Mesodermal cell (in vitro differentiated cells): ENCODE results near the gene PIK3CB.

Source experiments
- H3K27ac ChIP-seq: 2 replicates; pipeline ENCODE4 v1.7.0; 2013; ENCODE audit warnings: mild to moderate bottlenecking, low read depth, low read length, moderate library complexity; ENCODE audit not compliant: severe bottlenecking
- H3K36me3 ChIP-seq: 2 replicates; pipeline ENCODE4 v1.7.1; 2013; ENCODE audit warnings: mild to moderate bottlenecking, low read length, moderate library complexity; ENCODE audit not compliant: control insufficient read depth, insufficient read depth
- H3K4me1 ChIP-seq: one replicate; pipeline ENCODE4 v1.7.1; 2013; ENCODE audit warnings: mild to moderate bottlenecking, low read length; ENCODE audit not compliant: insufficient read depth, control insufficient read depth, poor library complexity, severe bottlenecking
- H3K4me3 ChIP-seq: 2 replicates; pipeline ENCODE4 v1.7.0; 2013; ENCODE audit warnings: low read length, control low read depth, mild to moderate bottlenecking; ENCODE audit not compliant: insufficient read depth, poor library complexity, severe bottlenecking; ENCODE audit errors: extremely low read depth
- H3K9me3 ChIP-seq: 2 replicates; pipeline ENCODE4 v1.7.1; 2013; ENCODE audit warnings: mild to moderate bottlenecking, low read length, moderate library complexity; ENCODE audit not compliant: control insufficient read depth
- WGBS, 2 experiments: methylation state at CpG; one replicate each; pipeline ENCODE4 v1.1.5; 2013; ENCODE audit warnings: missing lambda C conversion rate in 2 of 2; ENCODE audit not compliant: insufficient coverage in 2 of 2; 5-methylcytosine and 5-hydroxymethylcytosine counted together

Gene PIK3CB

DNA sequence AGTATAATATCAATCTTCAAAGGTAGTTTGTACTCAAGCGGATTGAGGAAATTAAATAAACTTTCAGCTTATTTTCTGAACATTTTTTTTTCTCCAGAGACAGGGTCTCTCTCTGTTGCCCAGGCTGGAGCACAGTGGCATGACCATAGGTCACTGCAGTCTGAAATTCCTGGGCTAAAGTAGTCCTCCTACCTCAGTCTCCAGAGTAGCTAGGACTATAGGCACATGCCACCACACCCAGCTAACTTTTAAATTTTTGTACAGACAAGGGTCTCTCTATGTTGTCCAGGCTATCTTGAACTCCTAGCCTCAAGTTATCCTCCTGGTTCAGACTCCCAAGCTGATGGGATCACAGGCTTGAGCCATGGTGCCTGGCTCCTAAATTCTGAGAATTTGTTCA is 129.1 kb downstream of the PIK3CB start:
- no peak overlapping the region for H3K4me3 ChIP-seq
- whole genome bisulfite sequencing, 2 experiments: no CpG with 5 or more reads among the region's 1 CpG
- no peaks in the 10 kb centered on the region for H3K4me1 ChIP-seq
- no peak overlapping the region for H3K27ac ChIP-seq
- H3K9me3 ChIP-seq: no peaks in the 10 kb centered on the region
- peaks cover 8% of the 10 kb centered on the region for H3K36me3 ChIP-seq

DNA sequence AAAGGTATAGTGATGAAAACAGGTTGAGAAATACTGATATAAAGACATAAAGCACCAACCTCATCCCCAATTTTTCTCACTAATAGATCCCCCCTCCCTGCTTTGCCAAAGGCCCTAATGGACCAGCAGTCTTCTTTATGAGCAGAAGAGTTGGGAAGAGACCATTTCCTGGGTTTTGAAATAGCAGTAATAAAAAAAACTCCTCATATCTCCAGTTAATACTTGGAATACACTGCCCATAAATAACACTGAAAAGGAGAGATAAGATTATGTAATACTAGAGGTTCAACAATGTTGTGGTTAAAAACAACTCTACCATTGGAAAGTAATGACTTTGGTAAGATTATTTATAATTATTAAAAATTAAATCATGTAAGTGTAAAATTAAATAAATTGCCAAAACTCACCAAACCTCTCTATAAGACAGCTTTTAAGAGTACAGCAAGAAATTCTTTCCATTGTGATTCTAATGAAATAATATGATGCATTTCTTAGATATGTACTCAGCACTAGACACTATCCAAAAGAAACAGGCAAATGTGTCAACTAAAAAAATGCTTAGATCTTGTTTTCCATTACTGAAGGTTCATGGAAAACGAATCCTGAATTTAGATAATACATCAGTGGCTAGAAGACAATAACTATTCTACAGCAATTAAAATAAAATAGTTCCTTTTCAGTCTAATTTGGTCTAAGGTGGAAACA is 137.9 kb downstream of the PIK3CB start:
- Histone ChIP-seq H3K36me3 (peaks cover 9% of the 10 kb centered on the region), H3K9me3 (no peaks in the 10 kb centered on the region), H3K27ac (no peak overlapping the region), H3K4me3 (no peak overlapping the region), H3K4me1 (peaks cover 7% of the 10 kb centered on the region)
- no CpG with 5 or more reads among the region's 1 CpG for WGBS, 2 experiments

DNA sequence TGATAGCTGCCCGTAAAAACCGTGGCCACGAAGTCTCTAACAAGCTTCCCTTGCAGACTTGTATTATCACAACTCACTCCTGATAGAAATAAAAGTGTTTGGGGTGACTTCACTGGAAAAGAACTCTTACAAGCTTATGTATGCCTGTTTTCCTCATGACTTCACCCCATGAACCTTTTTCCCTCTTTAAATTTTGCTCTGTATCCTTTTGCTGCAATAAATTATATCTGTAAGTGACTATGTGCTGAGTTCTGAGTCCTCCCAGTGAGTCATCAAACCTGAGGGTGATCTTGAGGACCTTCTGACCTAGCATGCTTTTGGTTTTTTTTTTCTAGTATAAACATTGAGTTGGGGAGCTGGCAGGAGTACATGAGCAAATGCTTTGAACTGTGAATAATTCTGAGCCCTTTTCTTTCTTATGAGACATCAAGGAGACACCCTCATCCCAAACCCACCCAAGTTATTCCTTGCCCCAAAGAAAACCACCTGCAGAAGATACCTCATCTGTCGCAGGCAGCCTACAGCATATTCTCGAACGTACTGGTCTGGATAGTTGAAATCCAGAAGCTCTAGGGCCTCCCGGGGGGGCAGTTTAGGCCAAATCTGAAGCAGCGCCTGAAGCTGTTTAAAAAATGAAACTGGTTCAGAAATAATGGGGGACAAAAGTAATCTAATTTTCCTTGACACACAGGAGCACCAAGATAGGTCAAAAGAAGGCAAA is 140.3 kb downstream of the PIK3CB start:
- Histone ChIP-seq H3K4me1 (peaks cover 7% of the 10 kb centered on the region), H3K36me3 (no peaks in the 10 kb centered on the region), H3K9me3 (no peaks in the 10 kb centered on the region), H3K4me3 (no peak overlapping the region), H3K27ac (peak overlapping the region; percentile 37)
- 83 to 100% methylated on average over 1 to 3 of the region's 8 CpGs for WGBS, 2 experiments

DNA sequence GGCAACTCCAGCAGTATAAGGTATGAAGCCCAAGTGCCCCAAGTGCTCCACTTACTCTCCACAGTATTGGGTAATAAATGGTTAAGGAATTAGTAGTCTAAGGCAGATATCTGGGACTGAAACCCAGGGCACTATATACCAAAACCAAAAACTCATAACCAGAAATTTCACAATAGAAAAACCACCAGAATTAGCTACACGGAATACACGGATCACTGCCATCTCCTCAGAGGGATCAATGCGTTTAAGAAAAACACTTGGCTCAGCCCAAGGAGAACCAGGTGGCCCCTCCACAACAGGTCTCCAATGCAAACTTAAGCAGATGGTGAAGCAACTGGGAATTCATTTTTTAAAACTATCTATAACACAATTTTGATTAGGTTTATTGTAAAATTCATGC is 142.6 kb downstream of the PIK3CB start:
- WGBS, 2 experiments: 89 to 93% methylated on average over 3 of the region's 3 CpGs
- no peaks in the 10 kb centered on the region for H3K9me3 ChIP-seq
- no peak overlapping the region for H3K4me3 ChIP-seq
- H3K4me1 ChIP-seq: peaks cover 7% of the 10 kb centered on the region
- H3K36me3 ChIP-seq: no peaks in the 10 kb centered on the region
- H3K27ac ChIP-seq: no peak overlapping the region

DNA sequence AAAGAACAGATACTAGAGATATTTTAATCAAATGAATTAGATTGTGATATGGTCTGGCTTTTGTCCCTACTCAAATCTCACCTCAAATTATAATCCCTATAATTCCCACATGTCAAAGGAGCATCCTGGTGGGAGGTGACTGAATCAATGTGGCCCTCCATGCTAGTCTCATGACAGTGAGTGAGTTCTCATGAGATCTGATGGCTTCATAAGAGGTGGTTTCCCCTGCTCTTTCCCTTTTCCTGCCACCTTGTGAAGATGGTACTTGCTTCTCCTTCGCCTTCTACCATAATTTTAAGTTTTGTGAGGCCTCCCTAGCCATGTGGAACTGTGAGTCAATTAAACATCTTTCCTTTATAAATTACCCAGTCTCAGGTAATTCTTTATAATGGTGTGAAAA is 143.4 kb downstream of the PIK3CB start:
- Histone ChIP-seq H3K9me3 (no peaks in the 10 kb centered on the region), H3K4me3 (no peak overlapping the region), H3K36me3 (no peaks in the 10 kb centered on the region), H3K4me1 (peaks cover 7% of the 10 kb centered on the region), H3K27ac (no peak overlapping the region)
- no CpG with 5 or more reads among the region's 1 CpG for WGBS, 2 experiments

DNA sequence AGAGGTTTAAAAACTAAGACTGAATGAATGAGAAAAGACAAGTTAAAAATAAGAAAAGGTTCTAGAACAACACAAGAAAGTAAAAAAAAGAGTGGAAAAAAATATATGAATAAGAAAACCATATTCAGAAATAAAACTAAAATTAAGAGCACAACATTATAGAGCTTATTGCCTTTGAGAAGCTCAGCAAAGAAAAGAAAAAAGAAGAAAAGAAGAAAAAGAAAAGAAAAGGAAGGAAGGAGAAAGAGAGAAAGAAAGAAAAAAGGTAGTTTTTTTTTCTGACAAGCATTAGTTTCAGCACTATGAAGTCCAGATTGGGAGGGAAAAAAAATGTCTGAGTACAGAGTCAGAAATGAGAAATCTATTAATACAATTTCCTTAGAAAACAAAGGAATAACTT is 144.7 kb downstream of the PIK3CB start:
- no peaks in the 10 kb centered on the region for H3K36me3 ChIP-seq
- H3K4me1 ChIP-seq: peaks cover 7% of the 10 kb centered on the region
- H3K9me3 ChIP-seq: no peaks in the 10 kb centered on the region
- H3K27ac ChIP-seq: no peak overlapping the region
- H3K4me3 ChIP-seq: no peak overlapping the region

DNA sequence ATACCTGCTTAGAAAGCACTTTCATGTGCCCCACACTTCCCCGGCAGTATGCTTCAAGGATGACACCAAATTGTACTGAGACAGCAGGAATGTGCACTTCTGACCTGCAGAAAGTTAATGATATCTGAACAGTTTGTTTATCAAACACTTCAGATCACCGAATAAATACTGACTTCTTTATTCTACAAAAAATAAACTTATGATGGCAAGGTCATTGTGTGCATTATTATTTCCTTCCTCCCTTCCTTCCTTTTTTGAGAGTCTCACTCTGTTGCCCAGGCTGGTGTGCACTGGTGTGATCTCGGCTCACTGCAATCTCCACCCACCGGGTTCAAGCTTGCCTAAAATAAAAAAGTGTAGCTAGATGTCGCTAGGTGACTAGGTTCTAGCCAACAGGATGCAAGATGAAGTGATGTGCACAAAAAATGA is 145.8 kb downstream of the PIK3CB start:
- Histone ChIP-seq H3K9me3 (no peaks in the 10 kb centered on the region), H3K36me3 (no peaks in the 10 kb centered on the region)
- WGBS, 2 experiments: 100% methylated on average over 1 to 3 of the region's 5 CpGs

DNA sequence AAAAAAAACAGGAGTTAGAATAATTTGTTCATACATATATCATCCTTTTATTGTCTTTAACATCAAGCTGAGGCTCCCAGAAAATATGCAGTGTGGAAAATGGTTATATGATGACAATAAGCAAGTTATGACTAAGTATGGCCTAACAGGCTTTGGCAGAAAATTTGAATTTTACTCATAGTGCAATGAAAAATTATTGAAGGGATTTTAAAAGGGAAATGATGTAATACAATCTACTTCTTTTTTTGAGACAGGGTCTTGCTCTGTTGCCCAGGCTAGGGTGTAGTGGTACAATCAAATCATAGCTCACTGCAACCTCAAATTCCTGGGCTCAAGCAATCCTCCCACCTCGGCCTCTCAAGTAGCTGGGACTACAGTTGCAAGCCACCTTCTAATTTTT is 147.5 kb downstream of the PIK3CB start:
- H3K4me3 ChIP-seq: no peak overlapping the region
- no peak overlapping the region for H3K27ac ChIP-seq
- H3K9me3 ChIP-seq: no peaks in the 10 kb centered on the region
- 90 to 100% methylated on average over 1 of the region's 1 CpG for WGBS, 2 experiments
- no peaks in the 10 kb centered on the region for H3K4me1 ChIP-seq
- H3K36me3 ChIP-seq: no peaks in the 10 kb centered on the region

More for the DNA sequence above, 145.8 kb downstream of the PIK3CB start:
- Histone ChIP-seq H3K4me1 (no peaks in the 10 kb centered on the region), H3K27ac (no peak overlapping the region), H3K4me3 (no peak overlapping the region)

DNA sequence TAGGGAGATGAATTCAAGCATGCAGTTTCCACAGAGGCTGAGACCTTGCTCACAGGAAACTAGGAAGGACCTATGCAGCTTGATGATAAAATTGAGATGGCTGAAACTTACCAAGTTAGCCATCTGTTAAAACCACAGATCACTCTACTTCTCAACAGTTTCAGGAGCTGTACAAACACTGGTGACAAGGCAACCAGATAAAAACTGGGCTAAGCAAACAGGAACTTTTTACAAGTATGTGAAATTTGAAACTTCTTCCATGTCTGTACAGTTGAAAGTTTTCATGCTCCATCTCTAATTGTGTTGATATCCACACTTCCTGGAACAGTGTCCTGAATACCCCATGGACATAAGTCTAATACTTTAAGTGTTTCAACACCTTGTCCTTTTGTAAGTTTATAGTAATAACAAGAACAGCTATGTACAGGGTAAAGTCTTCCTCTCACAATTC is 147.9 kb downstream of the PIK3CB start:
- peak overlapping the region; percentile 1 for H3K27ac ChIP-seq
- no peak overlapping the region for H3K4me3 ChIP-seq
- no peaks in the 10 kb centered on the region for H3K36me3 ChIP-seq
- no peaks in the 10 kb centered on the region for H3K4me1 ChIP-seq
- H3K9me3 ChIP-seq: no peaks in the 10 kb centered on the region

DNA sequence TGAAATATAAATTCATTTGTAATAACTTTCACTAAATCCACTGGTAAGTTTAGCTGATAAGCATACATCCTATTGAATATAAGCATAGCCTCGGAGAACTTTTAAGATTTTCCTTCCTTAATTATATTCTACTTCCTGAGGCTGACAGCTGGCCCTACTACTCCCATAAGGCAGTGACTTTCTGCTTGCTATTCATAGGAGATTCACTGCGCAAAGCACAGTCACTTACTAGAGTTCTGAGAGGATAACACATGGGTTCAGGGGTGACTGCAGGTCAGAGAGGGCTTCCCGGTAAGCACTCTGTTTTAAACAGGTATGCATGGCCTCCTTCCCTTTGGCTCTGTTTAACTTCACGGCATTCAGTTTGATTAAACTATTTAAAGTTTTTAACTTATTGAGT is 150.3 kb downstream of the PIK3CB start:
- WGBS, 2 experiments: 90 to 100% methylated on average over 2 of the region's 4 CpGs
- no peaks in the 10 kb centered on the region for H3K4me1 ChIP-seq

DNA sequence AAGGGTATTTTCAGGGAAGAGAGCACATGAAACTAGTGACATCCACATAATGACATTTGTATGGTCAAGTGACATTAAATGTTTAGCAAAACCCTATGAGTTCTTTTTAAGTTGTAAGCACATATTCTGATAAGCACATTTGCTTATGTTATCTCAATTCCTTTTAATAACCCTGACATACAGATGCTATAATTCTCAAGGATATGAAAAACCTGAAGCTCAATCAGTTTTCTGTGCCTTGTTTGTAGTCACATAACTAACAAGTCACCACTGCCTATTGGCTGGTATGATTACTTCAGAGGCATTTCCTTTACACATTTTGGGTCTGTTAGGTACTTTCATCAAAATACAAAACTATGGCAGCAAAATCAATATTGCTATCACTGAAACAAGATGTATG is 152.1 kb downstream of the PIK3CB start:
- no peaks in the 10 kb centered on the region for H3K4me1 ChIP-seq
- no peak overlapping the region for H3K27ac ChIP-seq
- no peaks in the 10 kb centered on the region for H3K36me3 ChIP-seq
- H3K4me3 ChIP-seq: no peak overlapping the region
- H3K9me3 ChIP-seq: no peaks in the 10 kb centered on the region

More for the DNA sequence above, 150.3 kb downstream of the PIK3CB start:
- no peak overlapping the region for H3K4me3 ChIP-seq
- H3K9me3 ChIP-seq: no peaks in the 10 kb centered on the region
- no peaks in the 10 kb centered on the region for H3K36me3 ChIP-seq
- H3K27ac ChIP-seq: no peak overlapping the region
